ENCODE results near the gene HECW1.

HECW1 gene

DNA sequence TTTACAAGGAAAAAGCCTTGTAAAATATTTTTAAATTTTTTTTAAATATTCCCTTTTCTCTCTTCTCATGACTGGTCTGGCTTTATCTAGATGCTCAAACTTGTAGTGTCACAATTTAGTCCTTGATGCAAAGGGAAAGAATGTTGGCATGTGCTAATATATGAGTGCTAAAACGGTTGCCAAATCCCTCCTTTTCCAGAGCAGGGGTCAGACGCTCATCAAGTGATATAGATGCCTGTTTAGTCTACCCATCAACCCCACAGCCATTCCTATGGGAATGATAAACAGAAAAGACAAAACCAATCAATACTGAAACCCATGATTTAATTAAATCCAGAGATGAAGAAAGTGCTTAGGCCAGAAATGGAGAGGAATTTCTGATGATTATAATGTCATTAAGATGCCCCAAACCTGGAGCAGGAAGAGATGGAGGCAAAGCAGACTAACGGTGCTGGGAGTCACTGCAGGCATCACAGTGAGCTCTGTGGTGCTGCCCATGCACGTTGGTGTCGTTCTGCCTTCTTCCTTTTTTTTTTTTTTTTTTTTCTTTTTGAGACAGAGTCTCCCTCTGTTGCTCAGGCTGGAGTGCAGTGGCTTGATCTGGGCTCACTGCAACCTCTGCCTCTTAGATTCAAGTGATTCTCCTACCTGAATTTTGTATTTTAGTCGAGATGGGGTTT, 260.4 kb downstream of the HECW1 start:
- no peak for DNase-seq (ENCODE audit: low read depth)

DNA sequence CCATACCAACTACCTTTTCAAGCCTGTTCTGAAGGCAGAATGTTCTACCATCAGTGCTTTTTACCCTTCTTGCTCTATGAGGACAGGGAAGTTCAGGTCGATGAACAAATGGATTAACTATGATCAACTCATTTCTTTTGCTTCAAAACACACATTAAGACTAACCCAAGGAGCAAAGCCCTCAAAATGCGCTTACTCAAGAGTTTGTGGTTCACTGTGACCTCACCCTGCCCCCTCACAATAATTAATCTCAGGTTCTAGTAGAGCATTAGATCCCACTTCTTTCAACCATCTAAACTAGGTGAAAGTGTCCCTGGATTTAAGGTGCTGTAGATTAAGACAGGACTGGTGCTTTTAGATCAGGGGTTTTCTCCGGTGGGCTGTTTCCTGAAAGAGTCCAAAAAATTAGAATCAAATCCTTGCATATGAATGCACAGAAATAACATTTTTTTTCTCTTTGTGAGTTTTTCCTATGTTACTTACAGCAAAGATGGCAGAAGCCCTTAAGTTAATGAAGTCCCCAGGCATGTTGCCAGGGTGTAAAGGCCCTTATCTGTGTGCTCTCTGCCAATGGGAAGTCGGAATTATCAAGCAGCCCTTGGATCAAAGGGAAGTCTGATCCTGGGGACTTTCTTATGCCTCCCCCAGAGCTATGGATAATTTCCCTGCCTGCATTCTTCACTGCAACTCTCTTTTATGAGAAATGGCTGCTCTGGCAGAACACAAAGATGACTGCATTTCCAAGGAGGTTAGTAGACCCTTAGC, 264.9 kb downstream of the HECW1 start:
- no peak for DNase-seq (ENCODE audit: low read depth)

DNA sequence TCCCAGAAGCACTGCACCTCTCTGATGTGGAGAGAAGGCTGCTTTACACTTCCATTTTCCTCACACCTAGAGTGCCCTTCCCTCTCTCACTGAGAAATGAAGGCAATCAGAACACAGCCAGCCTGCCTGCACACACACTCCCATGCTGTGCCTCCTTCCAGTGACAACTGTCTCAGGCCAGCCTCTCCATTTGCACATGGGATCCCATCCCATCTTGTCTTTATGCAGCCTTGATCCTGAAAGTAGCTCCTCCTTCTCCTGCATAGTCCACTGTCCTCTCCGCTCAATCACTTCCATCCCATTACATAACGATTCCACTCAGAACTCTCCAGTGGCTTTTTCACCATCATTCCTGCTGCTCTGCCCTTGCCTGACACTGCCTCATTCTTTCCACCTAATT, 266.8 kb downstream of the HECW1 start:
- DNase-seq (ENCODE audit: low read depth) = no peak

DNA sequence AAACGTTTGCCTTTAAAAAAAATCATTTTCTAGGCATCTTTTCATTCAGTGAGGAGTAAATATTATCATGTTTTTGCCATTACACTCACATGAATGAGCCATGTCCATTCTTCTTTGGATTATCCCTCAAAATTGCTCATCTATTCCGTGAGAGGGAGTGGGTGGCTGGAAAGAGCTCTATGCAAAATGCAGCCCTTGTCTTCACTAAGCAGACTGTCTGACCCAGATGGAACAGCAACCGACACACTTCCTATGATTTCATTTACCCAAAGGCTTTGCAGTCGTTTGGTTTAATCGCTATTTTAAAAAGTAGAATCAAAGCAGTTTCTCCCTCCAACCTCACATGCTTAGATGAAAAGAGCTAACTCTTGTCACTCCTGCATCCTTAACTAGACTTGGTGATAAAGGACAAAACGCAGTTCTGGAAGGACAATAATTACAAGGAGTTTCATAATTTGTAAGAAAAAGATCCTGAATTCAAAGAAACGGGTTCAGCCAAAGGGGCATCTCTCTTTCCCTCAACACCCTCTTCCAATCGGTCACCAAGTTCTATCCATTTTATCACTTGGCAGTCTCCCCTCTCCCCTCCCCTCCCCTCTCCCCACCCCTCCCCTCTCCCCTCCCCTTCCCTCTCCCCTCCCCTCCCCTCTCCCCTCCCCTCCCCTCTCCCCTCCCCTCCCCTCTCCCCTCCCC, 272.3 kb downstream of the HECW1 start:
- DNase-seq (ENCODE audit: low read depth) = no peak

DNA sequence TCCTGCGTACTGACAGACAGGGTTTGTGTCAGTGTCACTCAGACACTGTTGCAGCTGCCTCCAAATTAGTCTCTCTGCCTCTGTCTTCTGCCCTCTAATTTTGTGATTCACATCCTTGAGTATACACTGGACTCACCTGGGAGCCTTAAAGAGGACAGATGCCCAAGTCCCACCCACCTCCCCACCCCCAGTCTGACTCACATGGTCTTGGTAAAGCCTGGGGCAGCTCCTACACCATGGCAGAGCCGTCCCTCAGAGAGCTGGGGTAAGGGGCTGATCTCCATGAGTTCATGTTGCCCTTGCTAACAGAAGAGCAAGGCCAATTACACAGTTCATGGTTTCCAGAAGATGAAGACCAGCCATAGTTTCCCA, 272.8 kb downstream of the HECW1 start:
- DNase-seq (ENCODE audit: low read depth) = no peak

DNA sequence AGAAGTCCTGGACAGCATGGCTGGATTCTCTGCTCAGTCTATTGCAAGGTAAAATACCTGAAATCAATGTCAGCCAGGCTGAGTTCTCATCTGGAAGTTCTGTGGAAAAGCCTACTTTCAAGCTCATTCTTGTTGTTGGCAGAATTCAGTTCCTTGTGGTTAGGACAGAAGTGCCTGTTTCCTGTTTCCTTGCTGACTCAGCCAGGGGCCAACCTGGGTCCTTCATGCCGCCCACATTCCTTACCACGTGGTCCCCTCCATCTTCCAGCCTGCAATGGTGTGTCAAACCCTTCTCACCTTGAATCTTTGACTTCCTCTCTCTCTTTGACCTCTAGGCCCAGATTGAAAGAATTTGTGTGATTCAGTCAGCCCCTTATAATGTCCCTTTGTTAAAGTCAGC, 273.4 kb downstream of the HECW1 start:
- peak; percentile 13 for DNase-seq (ENCODE audit: low read depth)

DNA sequence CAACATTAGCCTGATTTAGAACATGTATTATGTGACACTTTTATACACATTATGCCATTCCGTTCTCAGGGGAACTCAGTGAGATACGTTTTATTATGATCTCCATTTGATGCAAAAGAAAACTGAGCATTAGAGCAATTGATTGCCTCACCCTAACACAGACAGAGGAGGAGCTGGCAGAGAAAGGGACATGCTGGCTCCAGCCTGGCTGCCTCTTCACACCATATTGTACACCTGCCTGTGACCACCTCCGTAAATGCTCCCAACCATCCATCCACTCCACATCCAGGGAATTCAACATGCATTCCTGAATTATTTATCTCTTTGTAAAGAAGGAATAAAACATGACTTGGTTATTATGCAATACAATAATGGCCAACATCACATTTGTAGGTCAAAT, 275.5 kb downstream of the HECW1 start:
- DNase-seq (ENCODE audit: low read depth) = no peak

DNA sequence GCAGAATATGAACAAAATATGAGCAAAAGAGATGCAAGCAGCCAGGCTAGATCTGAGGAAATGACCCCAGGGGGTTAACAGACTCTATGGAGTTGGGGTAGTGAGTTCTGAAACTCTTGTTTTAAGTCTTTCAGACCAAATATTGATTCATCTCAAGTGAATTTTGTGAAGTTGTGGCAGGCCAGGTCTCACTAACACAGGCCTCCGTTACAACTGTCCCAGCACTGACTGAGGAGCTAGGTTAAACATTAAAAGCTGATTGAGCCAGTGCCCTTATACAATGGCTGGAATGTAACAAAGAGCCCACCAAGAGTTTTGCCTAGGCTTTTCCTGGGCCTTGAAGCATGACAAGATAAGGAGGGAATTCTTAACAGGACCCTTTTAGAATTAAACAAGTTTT, 278.1 kb downstream of the HECW1 start:
- no peak for DNase-seq (ENCODE audit: low read depth)

DNA sequence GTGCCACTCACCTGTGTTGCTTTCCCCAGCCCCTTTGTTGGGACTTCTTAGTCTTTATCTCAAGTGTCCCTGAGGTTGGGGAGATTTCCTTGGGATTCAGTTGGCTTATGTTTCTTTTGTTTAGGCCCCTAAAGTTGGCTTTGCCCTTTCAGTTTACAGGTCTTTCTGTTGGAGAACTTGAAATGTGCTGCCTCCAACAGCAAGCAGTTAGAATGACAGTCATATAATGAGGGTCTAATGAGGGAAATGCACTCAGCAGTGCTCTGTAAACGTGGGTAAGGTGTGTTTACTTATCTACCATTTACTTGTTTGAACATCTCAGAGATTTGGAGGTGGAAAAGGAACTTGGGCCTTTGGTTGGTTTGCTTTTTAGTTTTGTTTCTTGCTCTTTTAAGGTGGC, 279.1 kb downstream of the HECW1 start:
- no peak for DNase-seq (ENCODE audit: low read depth)

DNA sequence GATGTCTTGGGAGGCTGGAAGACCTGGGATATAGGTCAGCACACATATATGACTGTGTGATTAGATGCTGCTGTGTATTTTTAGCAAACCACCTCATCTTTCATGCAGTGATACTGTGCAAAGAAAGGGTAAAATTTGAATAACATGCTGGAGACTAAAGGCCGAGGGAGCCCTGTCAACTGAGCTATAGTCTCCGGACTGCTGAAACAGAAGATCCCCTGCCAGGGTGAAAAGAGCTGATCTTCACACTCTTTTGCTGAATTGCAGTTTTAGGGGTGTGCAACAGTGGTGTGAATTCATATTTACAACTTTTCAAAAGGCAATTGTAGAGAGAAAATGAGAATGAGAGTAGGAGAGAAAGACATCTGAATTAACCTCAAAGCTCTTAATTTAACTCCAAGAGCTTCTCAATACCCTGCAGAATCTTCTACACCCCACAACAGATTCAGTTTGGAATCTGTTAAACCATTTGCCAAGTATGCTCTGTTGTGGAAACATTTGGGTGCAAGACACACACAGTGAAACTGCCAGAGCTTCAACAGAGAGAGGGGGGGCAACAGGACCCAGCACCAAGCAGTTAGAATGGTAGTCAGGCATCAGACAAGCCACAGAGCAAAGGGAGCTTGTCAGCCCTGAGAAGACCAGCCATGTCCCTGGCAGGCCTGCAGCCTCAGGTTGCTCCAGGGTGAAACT, 280.3 kb downstream of the HECW1 start:
- no peak for DNase-seq (ENCODE audit: low read depth)

DNA sequence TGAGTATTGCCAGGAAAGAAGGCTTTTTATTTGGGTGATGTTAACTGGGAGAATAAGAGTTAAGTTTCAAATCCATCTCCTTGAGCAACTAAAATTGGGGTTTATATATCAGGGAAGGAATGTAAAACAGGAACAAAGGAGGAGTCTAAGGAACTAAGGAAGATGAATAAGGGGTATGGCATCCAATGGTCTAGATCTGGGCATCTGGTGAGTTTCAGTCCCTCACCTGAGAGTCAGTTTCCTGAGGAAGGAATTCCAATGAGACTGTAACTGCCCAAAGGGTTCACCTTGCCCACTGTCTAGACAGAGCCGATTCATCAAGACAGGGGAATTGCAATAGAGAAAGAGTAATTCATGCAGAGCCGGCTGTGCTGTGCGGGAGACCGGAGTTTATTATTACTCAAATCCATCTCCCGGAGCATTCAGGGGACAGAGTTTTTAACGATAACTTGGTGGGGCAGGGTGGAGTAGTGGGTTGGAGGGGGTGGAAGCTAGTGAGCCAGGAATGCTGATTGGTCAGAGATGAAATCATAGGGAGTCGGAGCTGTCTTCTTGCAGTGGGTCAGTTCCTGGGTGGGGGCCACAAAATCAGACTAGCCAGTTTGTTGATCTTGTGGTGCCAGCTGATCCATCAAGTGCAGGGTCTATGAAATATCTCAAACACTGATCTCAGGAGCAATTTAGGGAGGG, 282.1 kb downstream of the HECW1 start:
- DNase-seq (ENCODE audit: low read depth) = no peak

DNA sequence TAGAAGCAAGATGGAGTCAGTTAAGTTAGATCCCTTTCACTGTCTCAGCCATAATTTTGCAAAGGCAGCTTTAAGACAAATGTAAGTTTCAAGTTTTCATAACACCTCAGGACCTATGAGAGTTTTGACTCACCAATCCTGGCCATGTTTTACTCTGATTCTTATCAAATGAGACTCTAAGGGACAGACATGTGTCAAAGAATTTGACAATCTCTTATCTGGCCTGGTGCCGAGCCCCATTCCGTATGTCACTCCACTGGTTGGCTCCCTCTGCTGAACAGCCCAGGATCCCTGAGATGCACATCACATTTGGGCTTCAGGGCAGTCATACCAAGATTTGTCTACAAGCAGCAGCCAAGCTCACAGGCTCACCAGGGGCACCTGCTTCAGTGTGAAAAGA, 282.9 kb downstream of the HECW1 start:
- no peak for DNase-seq (ENCODE audit: low read depth)

DNA sequence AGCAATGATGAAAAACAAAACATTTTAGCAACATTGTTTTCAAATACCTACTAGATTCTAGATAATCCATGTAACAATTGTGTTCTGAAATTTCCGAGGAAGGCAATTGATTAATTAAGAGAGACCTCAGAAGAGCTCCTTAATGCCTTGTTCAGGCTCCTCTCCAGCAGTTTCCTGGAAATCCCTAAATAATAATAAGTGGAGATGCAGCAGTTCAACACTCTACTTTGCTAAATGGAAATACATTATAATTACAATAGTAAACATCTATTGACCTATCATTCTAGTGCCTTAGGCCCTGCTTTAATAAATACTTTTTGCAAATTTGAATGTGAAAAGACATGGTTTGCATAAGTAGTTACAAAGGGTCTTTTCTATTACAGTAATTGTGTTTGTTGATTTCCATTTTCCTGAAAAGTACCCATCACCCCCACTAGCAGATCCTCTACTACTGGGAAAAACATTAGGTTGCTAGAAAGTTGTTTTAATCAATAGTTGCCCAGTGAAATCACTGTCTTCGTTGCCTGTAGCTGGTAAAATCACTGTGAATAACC, 283.8 kb downstream of the HECW1 start:
- DNase-seq (ENCODE audit: low read depth) = no peak

DNA sequence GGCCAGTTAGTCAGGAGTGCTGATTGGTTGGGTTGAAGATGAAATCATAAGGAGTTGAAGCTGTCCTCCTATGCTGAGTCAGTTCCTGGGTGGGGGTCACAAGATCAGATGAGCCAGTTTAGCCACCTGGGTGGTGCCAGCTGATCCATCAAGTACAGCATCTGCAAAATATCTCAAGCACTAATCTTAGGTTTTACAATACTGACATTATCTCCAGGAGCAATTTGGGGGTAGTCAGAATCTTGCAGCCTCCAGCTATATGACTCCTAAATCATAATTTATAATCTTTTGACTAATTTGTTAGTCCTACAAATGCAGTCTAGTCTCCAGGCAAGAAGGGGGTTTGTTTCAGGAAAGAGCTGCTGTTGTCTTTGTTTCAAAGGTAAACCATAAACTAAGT, 286.4 kb downstream of the HECW1 start:
- DNase-seq (ENCODE audit: low read depth) = no peak

DNA sequence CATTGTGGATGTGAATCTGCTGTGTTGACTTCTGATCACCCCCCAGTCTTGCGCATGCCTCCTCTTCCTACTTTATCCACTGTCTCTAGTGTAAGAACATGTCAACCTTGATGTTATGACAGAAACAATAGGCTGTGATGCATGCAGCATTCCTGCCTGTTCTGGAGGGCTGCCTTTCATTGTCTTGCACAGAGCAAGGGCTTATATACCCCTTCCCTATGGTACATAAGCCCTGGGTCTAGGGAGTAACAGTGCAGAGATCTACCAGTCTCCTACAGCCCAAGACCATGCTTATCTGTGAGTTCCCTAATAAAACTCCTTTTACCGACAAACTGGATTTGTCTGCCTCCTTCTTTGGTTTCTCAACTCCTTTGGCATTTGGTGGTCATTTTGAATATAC, 293.5 kb downstream of the HECW1 start:
- DNase-seq (ENCODE audit: low read depth) = no peak

DNA sequence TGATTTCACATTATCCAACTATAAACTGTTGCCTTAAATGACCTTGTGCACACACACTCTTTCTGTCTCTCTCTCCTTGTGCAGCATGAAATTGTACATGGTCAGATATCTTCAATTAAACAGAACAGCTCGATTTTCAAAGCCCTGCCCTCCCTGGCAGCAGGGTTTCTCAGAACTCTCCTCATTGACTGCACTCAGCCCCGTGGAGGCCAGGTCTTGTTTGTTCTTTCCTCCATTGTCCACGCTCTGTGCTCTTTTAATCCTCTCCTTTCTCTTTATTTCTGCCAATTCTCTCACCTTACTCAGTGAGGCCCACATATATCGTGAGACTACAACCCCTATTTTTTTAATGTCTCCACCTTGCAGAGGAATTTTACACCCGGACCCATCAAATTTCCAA, 294.5 kb downstream of the HECW1 start:
- DNase-seq (ENCODE audit: low read depth) = no peak

DNA sequence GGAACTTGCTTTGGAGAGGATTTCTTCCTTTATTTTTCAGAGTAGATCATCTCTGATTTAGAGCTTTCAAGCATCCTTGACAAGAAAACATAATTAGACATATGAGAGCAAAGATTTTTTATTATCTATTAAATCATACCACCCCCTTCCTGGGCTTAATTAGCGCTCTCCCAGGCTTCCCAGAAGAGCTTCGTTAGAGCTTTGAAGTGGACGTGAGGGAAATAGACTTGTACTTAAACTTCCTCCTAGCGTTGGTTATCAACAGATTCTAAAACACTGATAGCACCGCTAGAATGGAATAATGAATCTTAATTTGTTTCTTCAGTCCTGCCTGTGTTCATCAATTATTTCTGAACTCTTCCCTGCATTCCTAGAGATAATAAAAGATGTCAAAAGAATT, 296.5 kb downstream of the HECW1 start:
- no peak for DNase-seq (ENCODE audit: low read depth)

DNA sequence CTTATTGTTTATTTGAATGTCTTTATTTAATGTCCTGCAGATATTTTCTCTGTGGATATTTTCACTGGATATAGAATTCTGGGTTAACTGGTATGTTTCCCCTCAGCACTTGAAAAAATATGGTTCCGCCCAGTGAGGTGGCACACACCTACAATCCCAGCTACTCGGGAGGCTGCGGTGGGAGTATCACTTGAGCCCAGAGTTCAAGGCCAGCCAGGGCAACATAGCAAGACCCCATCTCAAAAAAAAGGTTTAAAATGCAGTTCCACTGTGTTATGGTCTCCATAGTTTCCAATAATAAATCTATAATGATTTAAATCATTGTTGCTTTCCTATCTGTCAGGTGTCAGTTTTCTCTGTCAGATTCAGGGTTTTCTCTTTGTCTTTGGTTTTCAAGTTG, 305.0 kb downstream of the HECW1 start:
- no peak for DNase-seq (ENCODE audit: low read depth)

DNA sequence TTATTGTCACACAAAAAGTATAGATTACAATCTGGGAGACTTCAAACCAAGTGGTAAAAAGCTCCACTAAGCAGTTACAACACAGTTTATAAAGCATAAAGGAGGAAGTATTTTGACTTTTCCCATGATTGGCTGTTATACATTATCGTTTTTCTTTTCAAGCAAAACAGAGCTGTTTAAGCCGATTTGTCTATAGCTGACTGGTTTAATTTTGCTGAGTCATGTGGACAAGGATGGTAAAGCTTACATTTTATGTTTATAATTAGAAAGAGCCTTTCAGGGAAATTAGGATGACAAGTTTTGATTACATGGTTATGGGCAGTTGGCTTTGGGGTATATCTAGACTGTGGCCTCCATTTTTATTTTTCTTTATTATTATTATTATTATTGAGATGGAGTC, 318.0 kb downstream of the HECW1 start:
- DNase-seq (ENCODE audit: low read depth) = no peak

DNA sequence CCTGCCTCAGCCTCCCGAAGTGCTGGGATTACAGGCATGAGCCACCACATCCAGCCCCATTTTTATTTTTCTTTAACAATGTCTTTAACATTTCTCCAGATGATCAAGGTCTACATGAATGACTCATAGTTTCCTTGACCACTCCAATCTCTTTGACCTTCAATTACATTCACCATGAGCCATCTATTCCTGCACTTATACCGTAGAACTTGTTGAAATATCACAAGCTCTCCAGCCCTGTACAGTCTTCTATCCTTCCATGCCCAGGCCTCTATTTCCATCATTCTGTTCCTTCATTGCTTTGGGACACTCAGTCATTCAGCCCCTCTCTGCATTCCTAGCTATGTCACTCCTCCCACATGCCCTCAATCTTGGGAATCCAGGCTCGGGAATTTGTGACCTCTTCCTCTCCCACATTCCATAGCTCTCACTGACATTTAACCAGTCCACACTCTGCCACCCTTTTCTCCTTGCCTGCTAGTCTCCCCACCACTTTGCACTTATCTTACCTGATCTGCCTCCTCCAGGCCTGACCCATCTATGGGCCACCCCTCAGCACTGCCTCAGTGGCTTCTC, 318.7 kb downstream of the HECW1 start:
- DNase-seq (ENCODE audit: low read depth) = no peak

DNA sequence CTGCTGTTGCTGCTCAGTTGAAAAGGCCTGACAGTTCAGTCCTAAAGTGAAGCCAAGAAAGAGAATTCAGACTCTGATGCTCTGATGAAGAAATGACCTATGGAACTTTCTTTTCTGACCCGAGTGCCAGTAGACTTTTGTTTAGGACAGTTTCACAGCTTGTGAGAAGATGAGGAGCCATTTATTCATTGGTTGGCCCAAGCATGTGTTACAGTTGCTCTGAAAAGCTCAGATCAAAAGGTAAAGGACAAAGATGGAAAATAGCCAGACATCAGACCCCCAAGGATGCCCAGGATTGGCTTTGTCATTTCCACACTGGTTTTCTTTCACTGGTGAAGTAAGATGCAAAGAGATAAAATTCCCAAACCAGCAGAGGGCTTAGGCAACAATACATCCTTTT, 321.2 kb downstream of the HECW1 start:
- DNase-seq (ENCODE audit: low read depth) = no peak

DNA sequence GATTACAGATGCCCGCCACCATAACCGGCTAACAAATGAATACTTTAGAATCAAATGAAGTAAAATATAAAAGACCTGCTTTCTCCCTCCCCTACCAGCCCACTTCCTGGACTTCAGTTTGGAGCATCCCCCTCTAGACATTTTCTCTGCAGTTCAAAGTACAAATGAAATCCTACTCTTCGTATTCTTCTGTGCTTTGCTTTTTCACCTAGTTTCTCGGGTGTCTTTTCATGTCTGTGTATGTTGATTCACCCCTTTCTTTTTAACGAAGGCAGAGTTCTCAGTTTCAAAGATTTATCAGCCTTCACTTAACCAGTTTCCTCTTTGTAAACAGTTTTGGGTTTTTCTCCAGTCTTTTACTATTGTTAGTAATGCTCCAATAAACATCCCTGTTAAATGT, 324.6 kb downstream of the HECW1 start:
- DNase-seq (ENCODE audit: low read depth) = no peak
